SK-N-MC (cell line): ENCODE data around the gene PLXNA1.

Experiments used
- DNase-seq: peaks from one replicate; pipeline ENCODE4 v3.0.0-alpha.2; 2011; ENCODE audit warnings: low read depth, low spot score
- H3K27ac ChIP-seq: fragments of 200-600 bp; sonication (generic); 2 replicates; pipeline ENCODE4 v1.5.1; 2016; ENCODE audit warnings: mixed run types
- H3K36me3 ChIP-seq: fragments of 200-600 bp; sonication (generic); 2 replicates; pipeline ENCODE4 v1.6.1; 2017; ENCODE audit warnings: antibody characterized with exemption, low read length, mixed read lengths; ENCODE audit not compliant: insufficient read depth
- H3K4me3 ChIP-seq: fragments of 200-600 bp; sonication (generic); 2 replicates; pipeline ENCODE4 v1.5.1; 2016
- H3K9ac ChIP-seq: fragments of 200-600 bp; sonication (generic); 2 replicates; pipeline ENCODE4 v1.8.0; 2017; ENCODE audit warnings: mixed run types, mixed read lengths; ENCODE audit not compliant: insufficient read length
- H3K9me3 ChIP-seq: fragments of 200-600 bp; sonication (generic); 2 replicates; pipeline ENCODE4 v1.6.1; 2017; ENCODE audit warnings: low read depth, mild to moderate bottlenecking, antibody characterized with exemption, low read length, moderate library complexity, mixed read lengths
- EZH2 ChIP-seq: fragments of 200-600 bp; sonication (generic); IDR thresholded peaks from one replicate; pipeline ENCODE4 v1.6.1; 2017; ENCODE audit warnings: antibody characterized with exemption
- FOXP2 ChIP-seq: optimal IDR thresholded peaks from 2 replicates; pipeline ENCODE3; 2011; ENCODE audit warnings: mild to moderate bottlenecking, moderate library complexity; ENCODE audit not compliant: insufficient read depth; ENCODE audit errors: extremely low read length, control extremely low read depth
- POLR2AphosphoS5 ChIP-seq: IDR thresholded peaks from 2 replicates; pipeline ENCODE4 v1.6.1; 2012; ENCODE audit warnings: mild to moderate bottlenecking, low read depth, low read length, borderline replicate concordance

The PLXNA1 gene

DNA sequence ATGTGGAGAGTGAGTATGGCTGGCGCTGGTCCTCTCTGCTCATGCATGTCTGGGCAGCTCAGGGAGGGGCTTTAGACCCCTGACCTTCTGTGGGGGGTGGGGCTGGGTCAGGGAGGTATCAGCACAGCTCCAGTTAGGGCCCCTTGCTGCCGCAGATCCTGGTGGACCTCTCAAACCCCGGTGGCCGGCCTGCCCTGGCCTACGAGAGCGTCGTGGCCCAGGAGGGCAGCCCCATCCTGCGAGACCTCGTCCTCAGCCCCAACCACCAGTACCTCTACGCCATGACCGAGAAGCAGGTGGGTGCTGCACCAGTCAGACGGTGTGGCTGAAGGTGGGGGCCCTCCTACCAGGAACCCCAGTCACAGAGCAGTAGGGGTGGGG is 20.2 kb downstream of the PLXNA1 start:
- Histone ChIP-seq H3K9ac (no peak overlapping the region), H3K9me3 (no peaks in the 10 kb centered on the region), H3K27ac (no peak overlapping the region), H3K36me3 (peaks cover 6% of the 10 kb centered on the region; the same call in 1 of the 2 replicates), H3K4me3 (no peak overlapping the region)
- DNase-seq: no peak
- TF ChIP-seq POLR2AphosphoS5: no peak
- no peak for TF ChIP-seq FOXP2
- no peak for TF ChIP-seq EZH2

GRCh38 chr3:127003601-127004280 is 20.8 kb downstream of the PLXNA1 start:
- TF ChIP-seq FOXP2 (no peak), POLR2AphosphoS5 (no peak), EZH2 (no peak)
- Histone ChIP-seq H3K9me3 (no peaks in the 10 kb centered on the region), H3K36me3 (peaks cover 6% of the 10 kb centered on the region; the same call in 1 of the 2 replicates), H3K27ac (no peak overlapping the region), H3K4me3 (no peak overlapping the region), H3K9ac (no peak overlapping the region)
- no peak for DNase-seq

DNA sequence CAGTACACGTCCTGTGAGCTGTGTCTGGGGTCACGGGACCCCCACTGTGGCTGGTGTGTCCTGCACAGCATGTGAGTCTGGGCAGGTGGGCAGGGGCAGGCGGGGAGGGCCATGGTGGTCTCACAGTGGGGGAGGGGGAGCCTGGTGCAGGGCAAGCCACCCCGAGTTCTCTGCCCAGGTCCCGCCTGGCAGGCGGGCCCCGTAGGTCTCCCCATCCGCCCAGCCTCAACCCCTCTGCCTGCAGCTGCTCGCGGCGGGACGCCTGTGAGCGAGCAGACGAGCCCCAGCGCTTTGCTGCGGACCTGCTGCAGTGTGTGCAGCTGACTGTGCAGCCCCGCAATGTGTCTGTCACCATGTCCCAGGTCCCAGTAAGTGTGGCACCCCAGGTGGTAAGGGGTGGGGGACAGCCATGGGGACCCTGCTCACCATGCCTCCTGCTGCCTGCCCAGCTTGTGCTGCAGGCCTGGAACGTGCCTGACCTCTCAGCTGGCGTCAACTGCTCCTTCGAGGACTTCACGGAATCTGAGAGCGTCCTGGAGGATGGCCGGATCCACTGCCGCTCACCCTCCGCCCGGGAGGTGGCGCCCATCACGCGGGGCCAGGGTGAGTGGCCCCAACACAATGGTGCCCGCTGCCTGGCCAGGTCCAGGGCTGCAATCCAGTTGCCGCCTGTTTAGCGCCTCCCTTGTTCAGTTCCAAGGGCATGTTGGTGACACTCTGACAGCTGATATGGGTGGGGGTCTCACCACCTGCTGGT is 21.9 kb downstream of the PLXNA1 start:
- Histone ChIP-seq H3K36me3 (peaks cover 6% of the 10 kb centered on the region; the same call in 1 of the 2 replicates), H3K9me3 (no peaks in the 10 kb centered on the region), H3K9ac (no peak overlapping the region), H3K27ac (no peak overlapping the region), H3K4me3 (no peak overlapping the region)
- TF ChIP-seq EZH2 (no peak), FOXP2 (no peak), POLR2AphosphoS5 (no peak)
- DNase-seq: no peak

GRCh38 chr3:127005864-127006500 is 23.1 kb downstream of the PLXNA1 start:
- no peak for TF ChIP-seq POLR2AphosphoS5
- no peak for TF ChIP-seq FOXP2
- TF ChIP-seq EZH2: no peak
- Histone ChIP-seq H3K36me3 (peaks cover 6% of the 10 kb centered on the region; the same call in 1 of the 2 replicates), H3K9me3 (no peaks in the 10 kb centered on the region), H3K4me3 (no peak overlapping the region), H3K27ac (no peak overlapping the region), H3K9ac (no peak overlapping the region)
- no peak for DNase-seq

DNA sequence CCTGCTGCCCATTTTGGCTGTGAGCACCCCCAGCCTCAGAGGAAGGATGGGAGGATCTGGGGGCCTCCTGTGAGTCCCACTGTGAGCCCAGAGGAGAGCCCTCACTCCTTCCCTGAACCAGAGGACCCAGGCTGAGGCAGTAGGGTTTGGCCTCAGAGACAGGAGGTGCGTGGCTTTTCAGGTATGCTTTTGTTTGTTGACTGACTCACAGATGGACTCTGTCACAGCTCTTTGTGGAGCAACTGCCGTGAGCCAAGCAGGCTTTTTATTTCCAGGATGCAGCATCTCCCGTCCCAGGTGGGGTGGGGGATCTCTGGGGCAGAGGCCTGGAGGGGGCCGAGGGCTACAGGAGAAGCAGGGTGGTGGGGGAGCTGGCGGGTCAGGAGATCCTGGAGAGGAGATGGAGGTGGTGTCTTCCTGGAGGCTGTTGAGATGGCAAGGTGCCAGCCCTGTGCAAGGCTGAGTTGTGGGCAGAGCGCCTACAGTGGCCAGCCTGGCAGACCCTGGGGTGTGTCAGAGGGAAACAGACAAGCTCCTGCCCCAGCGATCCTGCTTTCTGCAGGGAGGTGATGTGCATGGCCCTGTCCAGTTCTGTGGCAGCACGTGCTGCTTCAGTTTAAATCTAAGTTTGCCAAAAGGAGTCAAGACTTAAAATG is 24.0 kb downstream of the PLXNA1 start:
- DNase-seq: no peak
- Histone ChIP-seq H3K27ac (no peak overlapping the region), H3K9me3 (no peaks in the 10 kb centered on the region), H3K9ac (no peak overlapping the region), H3K36me3 (peaks cover 8% of the 10 kb centered on the region; the same call in 1 of the 2 replicates), H3K4me3 (no peak overlapping the region)
- TF ChIP-seq FOXP2 (no peak), EZH2 (no peak)

DNA sequence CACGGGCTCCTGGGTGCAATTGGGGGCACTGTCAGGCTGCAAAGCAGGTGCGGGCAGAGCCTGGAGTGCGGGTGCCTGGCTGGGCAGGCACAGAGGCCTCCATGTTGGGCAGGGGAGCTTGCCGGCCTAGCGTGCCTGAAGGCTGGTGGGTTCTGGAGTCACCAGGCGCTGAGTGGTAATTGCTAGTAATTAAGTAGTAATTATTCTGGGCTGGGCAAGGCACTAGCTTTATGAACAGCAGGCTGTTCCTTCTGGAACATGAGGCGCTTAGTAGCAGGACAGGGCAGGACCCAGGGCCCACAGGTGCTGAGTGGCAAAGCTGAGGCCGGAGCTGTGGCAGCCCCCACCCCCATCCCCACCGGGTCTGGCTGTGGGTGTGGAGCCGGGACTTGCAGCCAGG is 25.3 kb downstream of the PLXNA1 start:
- peaks cover 15% of the 10 kb centered on the region; the same call in 1 of the 2 replicates for H3K36me3 ChIP-seq
- H3K9me3 ChIP-seq: no peaks in the 10 kb centered on the region
- no peak overlapping the region for H3K27ac ChIP-seq
- TF ChIP-seq POLR2AphosphoS5 (no peak), EZH2 (no peak), FOXP2 (no peak)
- H3K9ac ChIP-seq: no peak overlapping the region
- no peak overlapping the region for H3K4me3 ChIP-seq
- no peak for DNase-seq

DNA sequence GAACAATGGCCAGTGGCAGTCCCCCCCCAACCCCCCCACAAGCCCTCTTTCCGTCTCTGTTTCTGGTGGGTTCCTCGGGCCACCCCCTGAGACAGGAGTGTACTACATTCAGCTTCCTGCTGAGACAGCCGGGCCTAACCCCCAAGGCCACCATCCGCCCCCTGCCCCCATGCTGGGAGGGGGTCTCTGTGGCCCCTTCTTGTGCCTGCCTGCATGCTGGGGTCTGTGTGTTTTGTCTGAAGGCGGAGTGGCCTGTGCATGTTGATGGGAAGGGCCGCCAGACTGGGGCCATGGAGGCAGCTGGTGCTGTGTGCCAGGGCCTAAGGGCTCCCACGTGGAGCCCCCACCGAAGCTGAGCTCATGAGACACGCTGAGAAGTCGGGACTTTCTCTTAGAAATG is 26.6 kb downstream of the PLXNA1 start:
- Histone ChIP-seq H3K4me3 (no peak overlapping the region), H3K9ac (no peak overlapping the region), H3K9me3 (no peaks in the 10 kb centered on the region), H3K27ac (peak overlapping the region; percentile 26; the same call in 1 of the 2 replicates), H3K36me3 (peaks cover 18% of the 10 kb centered on the region; the same call in 1 of the 2 replicates)
- TF ChIP-seq EZH2: no peak
- no peak for TF ChIP-seq FOXP2
- no peak for TF ChIP-seq POLR2AphosphoS5
- no peak for DNase-seq
